GM12878 (cell line): Measurements from ENCODE around the gene HSD11B1. TPM values are rescaled to one million over a fixed set of nuclear protein-coding genes. Genes with fewer than 3 reads are reported as not detected.

Source experiments
- BCL11A ChIP-seq: IDR thresholded peaks from 2 replicates; pipeline ENCODE4 v1.6.1; 2011; ENCODE audit warnings: low read depth, low read length
- BHLHE40 ChIP-seq, 2 experiments: fragments of 450-650 bp in 1 of 2; IDR thresholded peaks; 2 replicates each; pipeline ENCODE4 v1.6.1; 2011 to 2017; ENCODE audit warnings: low read depth in 2 of 2, borderline replicate concordance in 1 of 2, improper control_type of control experiment in 1 of 2, low read length in 1 of 2, mild to moderate bottlenecking in 1 of 2
- CREB1 ChIP-seq: IDR thresholded peaks from 2 replicates; pipeline ENCODE4 v1.6.1; 2012; ENCODE audit warnings: low read depth, mild to moderate bottlenecking, inconsistent platforms
- DPF2 ChIP-seq: fragments of 450-650 bp; IDR thresholded peaks from 2 replicates; pipeline ENCODE4 v1.6.1; 2017; ENCODE audit warnings: mild to moderate bottlenecking
- EZH2 ChIP-seq: IDR thresholded peaks from 2 replicates; pipeline ENCODE4 v1.6.1; 2012; ENCODE audit warnings: low read depth, mild to moderate bottlenecking, control low read depth, inconsistent platforms, low read length, borderline replicate concordance; ENCODE audit not compliant: control insufficient read depth
- GATAD2B ChIP-seq: fragments of 450-650 bp; conservative IDR thresholded peaks from 2 replicates; pipeline ENCODE4 v1.6.1; 2017; ENCODE audit warnings: low read depth, mild to moderate bottlenecking, moderate library complexity
- IKZF1 ChIP-seq: fragments of 450-650 bp; conservative IDR thresholded peaks from 2 replicates; pipeline ENCODE4 v1.6.1; 2017; ENCODE audit warnings: antibody characterized with exemption, mild to moderate bottlenecking
- LARP7 ChIP-seq: fragments of 450-650 bp; IDR thresholded peaks from 2 replicates; pipeline ENCODE4 v1.6.1; 2017; ENCODE audit warnings: mild to moderate bottlenecking
- MLLT1 ChIP-seq: fragments of 450-650 bp; IDR thresholded peaks from 2 replicates; pipeline ENCODE4 v1.6.1; 2016; ENCODE audit warnings: mild to moderate bottlenecking
- MTA2 ChIP-seq: fragments of 450-650 bp; IDR thresholded peaks from 2 replicates; pipeline ENCODE4 v1.6.1; 2016; ENCODE audit warnings: low read depth, mild to moderate bottlenecking, moderate library complexity
- NFIC ChIP-seq: IDR thresholded peaks from 2 replicates; pipeline ENCODE4 v1.6.1; 2012; ENCODE audit warnings: low read depth, mild to moderate bottlenecking, inconsistent platforms, low read length, moderate library complexity
- POLR2A ChIP-seq: IDR thresholded peaks from 2 replicates; pipeline ENCODE4 v1.6.1; 2011; ENCODE audit warnings: low read depth, mild to moderate bottlenecking, low read length
- POLR2AphosphoS5 ChIP-seq: IDR thresholded peaks from 2 replicates; pipeline ENCODE4 v1.6.1; 2011; ENCODE audit warnings: mild to moderate bottlenecking, low read length, inconsistent platforms
- POU2F2 ChIP-seq: IDR thresholded peaks from 3 replicates; pipeline ENCODE4 v1.6.1; 2011; ENCODE audit warnings: low read depth, mild to moderate bottlenecking, low read length, borderline replicate concordance
- RELA ChIP-seq: fragments of 450-650 bp; IDR thresholded peaks from 2 replicates; pipeline ENCODE4 v1.8.0; 2014; ENCODE audit warnings: borderline replicate concordance; ENCODE audit not compliant: partially characterized antibody
- SIX5 ChIP-seq: IDR thresholded peaks from 2 replicates; pipeline ENCODE4 v1.6.1; 2011; ENCODE audit warnings: mild to moderate bottlenecking, low read depth, low read length, moderate library complexity; ENCODE audit not compliant: severe bottlenecking
- SMAD1 ChIP-seq: fragments of 450-650 bp; IDR thresholded peaks from 2 replicates; pipeline ENCODE4 v1.6.1; 2018; ENCODE audit warnings: mild to moderate bottlenecking, low read depth; ENCODE audit not compliant: partially characterized antibody
- SP1 ChIP-seq: IDR thresholded peaks from one replicate; pipeline ENCODE4 v1.6.1; 2011; ENCODE audit warnings: low read depth, low read length
- SPI1 ChIP-seq: IDR thresholded peaks from 2 replicates; pipeline ENCODE4 v1.6.1; 2011; ENCODE audit warnings: low read depth, mild to moderate bottlenecking, low read length, moderate library complexity, borderline replicate concordance; ENCODE audit not compliant: insufficient read depth
- TAF1 ChIP-seq: IDR thresholded peaks from 2 replicates; pipeline ENCODE4 v1.6.1; 2011; ENCODE audit warnings: mild to moderate bottlenecking, low read depth, low read length, borderline replicate concordance
- TBL1XR1 ChIP-seq: IDR thresholded peaks from 2 replicates; pipeline ENCODE4 v1.6.1; 2012; ENCODE audit warnings: low read depth, low read length, improper control_type of control experiment
- WRNIP1 ChIP-seq: IDR thresholded peaks from 2 replicates; pipeline ENCODE4 v1.6.1; 2011; ENCODE audit warnings: low read depth, low read length, improper control_type of control experiment, borderline replicate concordance
- YY1 ChIP-seq: IDR thresholded peaks from 2 replicates; pipeline ENCODE4 v1.6.1; 2011; ENCODE audit warnings: low read depth, mild to moderate bottlenecking, low read length
- polyA plus RNA-seq, 11 experiments: library from polyadenylated mRNA; depleted of rRNA in 4 of 11; unstranded in 6 of 11; stranded (reverse) in 5 of 11; fragments of >200 nt; fragmentation: Nextera tagmentation in 4 of 11; fragmentation: Illumina TruSeq in 1 of 11; extraction: Ambion mirVana in 4 of 11; extraction: Trizol in 1 of 11; gene quantifications; 1 replicate in 1 of 11; 2 replicates in 10 of 11; pipeline versions ENCODE4 v1.2.1 to v1.2.3, GENCODE V29; 2011 to 2016; ENCODE audit warnings: inconsistent platforms in 2 of 11, missing spikeins in 2 of 11, low read depth in 1 of 11
- total RNA-seq, 4 experiments: library from RNA; depleted of rRNA in 3 of 4; stranded (reverse); fragments of >200 nt in 3 of 4; fragmentation: Illumina TruSeq in 1 of 4; extraction: Trizol in 1 of 4; gene quantifications; 2 replicates each; pipeline versions ENCODE4 v1.2.1 to v1.2.3, GENCODE V29; 2013 to 2021
- TF ChIP-seq, protein P1 (sequence below): IDR thresholded peaks from 2 replicates; pipeline ENCODE4 v1.6.1; 2011; ENCODE audit warnings: borderline replicate concordance, low read depth, mild to moderate bottlenecking, moderate library complexity, mixed read lengths, low read length; ENCODE audit not compliant: insufficient read depth; ENCODE audit errors: extremely low read length

Gene HSD11B1
- total and polyA plus RNA-seq, 10 of the 15 experiments (the other 5 are each of a cell fraction or from before 2014, with no cell fraction given): 0.04 to 0.27 (median 0.15) TPM; not detected in 7

GRCh38 chr1:209755926-209756614, 51.4 kb downstream of the HSD11B1 start, which contains the start of gene TRAF3IP3 (continued):
- TF ChIP-seq POU2F2: 0 out of 3 replicates have a peak, but pooled peaks have one; percentile 23
- peak; percentile 75; the same call in 1 of the 2 replicates for TF ChIP-seq YY1
- TF ChIP-seq GATAD2B: peak; percentile 22; the same call in 1 of the 2 replicates
- TF ChIP-seq SIX5: no peak
- 0 out of 2 replicates have a peak, but pooled peaks have one; percentile 33 for TF ChIP-seq LARP7
- TF ChIP-seq SP1: peak; percentile 44
- 0 out of 2 replicates have a peak, but pooled peaks have one; percentile 41 for TF ChIP-seq BCL11A
- TF ChIP-seq IKZF1: peak; percentile 61
- TF ChIP-seq RELA: peak; percentile 7
- peak; percentile 75 for TF ChIP-seq POLR2AphosphoS5
- peak; percentile 69; the same call in 1 of the 2 replicates for TF ChIP-seq NFIC
- no peak for TF ChIP-seq TBL1XR1
- peak; percentile 37; the same call in 1 of the 2 replicates for TF ChIP-seq WRNIP1
- peak; percentile 52; the same call in 1 of the 2 replicates for TF ChIP-seq CREB1
- TF ChIP-seq SMAD1: no peak
- no peak for TF ChIP-seq EZH2
- TF ChIP-seq, protein P1, sequence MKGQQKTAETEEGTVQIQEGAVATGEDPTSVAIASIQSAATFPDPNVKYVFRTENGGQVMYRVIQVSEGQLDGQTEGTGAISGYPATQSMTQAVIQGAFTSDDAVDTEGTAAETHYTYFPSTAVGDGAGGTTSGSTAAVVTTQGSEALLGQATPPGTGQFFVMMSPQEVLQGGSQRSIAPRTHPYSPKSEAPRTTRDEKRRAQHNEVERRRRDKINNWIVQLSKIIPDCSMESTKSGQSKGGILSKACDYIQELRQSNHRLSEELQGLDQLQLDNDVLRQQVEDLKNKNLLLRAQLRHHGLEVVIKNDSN: no peak
- TF ChIP-seq MTA2: peak; percentile 55
- TF ChIP-seq SPI1: peak; percentile 96
- TF ChIP-seq DPF2: 0 out of 2 replicates have a peak, but pooled peaks have one; percentile 23
- TF ChIP-seq POLR2A: peak; percentile 84
- 0 out of 4 replicates have a peak, but pooled peaks of 1 of the 2 experiments have one; percentile 19 for TF ChIP-seq BHLHE40 (IDR thresholded peaks at IDR 0.05; ENCODE audit: borderline replicate concordance in 1 of 2, low read depth in 2 of 2, low read length in 1 of 2)
- TF ChIP-seq MLLT1: peak; percentile 99
- TF ChIP-seq TAF1: peak; percentile 65; the same call in 1 of the 2 replicates
